ENCODE results near the gene PARP3.
A peak's percentile ranks its signal among the peaks of the same experiment; 100 is the strongest.
"Not testable (repeated sequence)": the region's sequence is repeated elsewhere in the genome, so short reads cannot be mapped to it uniquely, and the experiment has no call there.

Gene PARP3

GRCh38 chr3:51988286-51989146, 46.4 kb downstream of the PARP3 start:
- DNase-seq, result no peak

- not testable (repeated sequence) for DNase-seq
Measured at GRCh38 chr3:51990501-51990971, 48.4 kb downstream of the PARP3 start.

- no peak for DNase-seq
Measured at GRCh38 chr3:51992017-51992682, 50.0 kb downstream of the PARP3 start.

- not testable (repeated sequence) for DNase-seq
Measured at GRCh38 chr3:51993657-51994056, 51.5 kb downstream of the PARP3 start.

GRCh38 chr3:51994530-51994929, 52.4 kb downstream of the PARP3 start:
- no peak for DNase-seq

GRCh38 chr3:51995346-51996163, 53.4 kb downstream of the PARP3 start, which contains the start of gene RPL29:
RPL29 (minus strand) TSS chr3:51995895; CDS start chr3:51995461, 434 bp downstream.
- DNase-seq, result peak; percentile 88

- no peak for DNase-seq
Measured at GRCh38 chr3:51997172-51997571, 55.0 kb downstream of the PARP3 start.

GRCh38 chr3:51997935-51998596, 55.9 kb downstream of the PARP3 start:
- DNase-seq, result no peak
